Activated CD4-positive, CD25-positive, alpha-beta regulatory T cell treated with anti-CD3 and anti-CD28 coated beads, Interleukin-2, amount 50 U/mL, for 72 hours (primary cell): ENCODE results near the gene OBSL1.
A peak's percentile ranks its signal among the peaks of the same experiment; 100 is the strongest.

Experiments
- DNase-seq: peaks from one replicate; pipeline ENCODE4 v3.0.0; 2021

Gene OBSL1

DNA sequence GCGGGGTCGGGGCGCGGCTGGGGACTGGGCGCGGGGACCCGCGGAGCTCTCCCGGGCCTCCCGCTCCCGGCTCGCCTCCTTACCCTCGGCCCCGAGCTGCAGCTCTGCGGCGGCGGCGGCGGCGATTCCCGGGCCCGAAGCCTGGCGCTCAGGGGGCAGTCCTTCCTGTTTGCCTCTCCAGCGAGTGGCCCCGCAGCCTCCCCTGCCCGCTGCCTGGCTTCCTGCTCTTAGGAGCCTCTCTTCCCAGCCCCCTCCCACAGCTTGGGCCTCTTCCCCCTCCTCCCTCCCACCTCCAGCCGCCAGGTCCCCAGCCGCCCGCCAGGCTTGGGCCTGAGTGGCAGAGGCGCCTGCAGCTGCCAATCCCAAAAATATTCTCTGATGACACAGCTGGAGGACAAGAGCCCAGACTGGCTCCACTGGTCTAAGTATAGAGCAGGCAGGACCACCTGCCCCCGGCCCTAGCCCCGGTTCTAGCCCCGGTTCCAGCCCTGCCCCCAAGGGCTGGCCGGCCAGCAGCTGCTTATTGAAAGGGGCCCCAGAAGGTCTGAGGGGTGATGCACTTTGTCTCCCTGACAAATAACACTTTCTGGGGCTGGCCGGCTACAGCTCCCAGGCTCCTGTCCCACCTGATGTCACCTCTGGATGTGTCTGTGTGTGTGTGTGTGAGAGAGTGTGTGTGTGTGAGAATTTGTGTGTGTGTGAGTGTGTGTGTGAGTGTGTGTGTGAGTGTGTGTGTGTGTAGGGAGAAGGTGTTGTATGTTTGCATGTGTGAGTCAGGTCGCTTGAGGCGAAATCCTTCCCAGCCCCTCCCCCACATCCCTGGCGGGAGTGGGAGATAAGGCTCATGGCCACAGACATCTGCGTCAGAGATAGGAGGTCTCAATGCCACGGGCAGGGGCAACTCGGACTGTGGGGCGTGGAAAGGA lies at the start of gene OBSL1:
OBSL1 (minus strand) TSS at position 229 of the 926 bp plus-strand sequence. CDS start 307 bp downstream, outside the sequence.
- no peak for DNase-seq

DNA sequence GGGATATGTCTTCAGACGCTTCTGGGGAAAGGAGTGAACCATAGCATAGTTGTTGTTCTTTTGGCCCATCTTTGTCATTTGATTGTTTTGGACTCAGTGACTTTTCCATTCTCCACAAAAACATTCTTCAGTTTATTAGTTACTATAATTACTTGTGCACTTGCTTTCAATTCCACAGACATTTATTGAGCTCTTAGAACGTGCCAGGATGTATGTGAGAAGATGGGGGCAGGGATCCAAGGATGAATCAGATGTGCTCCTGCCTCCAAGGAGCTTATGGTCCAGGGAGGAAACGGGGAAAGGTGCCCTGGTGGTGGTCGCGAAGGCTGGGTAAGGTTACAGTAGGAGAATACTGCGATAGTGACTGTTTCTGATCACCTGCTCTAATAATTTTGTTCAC lies 49.2 kb upstream of the OBSL1 start:
- DNase-seq, result no peak

DNA sequence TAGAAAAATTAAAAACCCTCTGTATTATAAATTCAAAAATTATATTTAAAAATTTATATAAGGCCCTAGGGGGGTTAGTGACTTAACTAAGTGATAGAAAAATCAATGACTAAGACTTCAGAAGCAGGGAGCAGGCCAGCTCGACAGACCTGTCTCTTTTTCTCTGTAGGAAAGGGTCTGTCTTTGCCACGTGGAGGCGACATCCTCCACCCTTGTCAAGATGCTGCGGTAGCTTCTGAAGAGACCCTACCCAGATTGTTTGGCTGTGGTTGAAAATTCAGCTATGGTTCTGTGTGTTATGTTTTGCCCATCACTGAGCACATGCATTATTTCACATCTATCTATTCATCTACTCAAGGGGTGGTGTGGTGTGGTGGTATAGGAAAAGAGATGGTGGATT lies 47.9 kb upstream of the OBSL1 start:
- no peak for DNase-seq

DNA sequence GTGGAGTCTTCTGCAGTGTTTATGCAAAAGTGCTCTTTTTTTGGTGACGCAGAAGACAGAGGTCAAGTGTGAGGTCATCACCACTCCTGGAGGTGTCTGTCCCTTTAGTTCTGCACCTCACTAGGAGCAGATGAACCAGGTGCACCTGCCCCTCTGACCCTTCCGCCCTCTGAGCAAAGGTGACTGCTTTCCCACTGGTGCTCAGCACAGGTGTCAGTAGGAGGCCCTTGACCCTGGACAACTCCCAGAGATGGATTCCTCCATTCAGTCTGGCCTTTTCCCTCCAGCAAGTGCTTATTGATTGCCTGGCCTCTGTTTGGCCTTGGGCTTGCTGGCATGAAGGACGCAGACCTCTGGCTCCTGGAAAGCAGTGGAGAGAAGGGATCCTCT lies 47.4 kb upstream of the OBSL1 start:
- DNase-seq, result no peak

DNA sequence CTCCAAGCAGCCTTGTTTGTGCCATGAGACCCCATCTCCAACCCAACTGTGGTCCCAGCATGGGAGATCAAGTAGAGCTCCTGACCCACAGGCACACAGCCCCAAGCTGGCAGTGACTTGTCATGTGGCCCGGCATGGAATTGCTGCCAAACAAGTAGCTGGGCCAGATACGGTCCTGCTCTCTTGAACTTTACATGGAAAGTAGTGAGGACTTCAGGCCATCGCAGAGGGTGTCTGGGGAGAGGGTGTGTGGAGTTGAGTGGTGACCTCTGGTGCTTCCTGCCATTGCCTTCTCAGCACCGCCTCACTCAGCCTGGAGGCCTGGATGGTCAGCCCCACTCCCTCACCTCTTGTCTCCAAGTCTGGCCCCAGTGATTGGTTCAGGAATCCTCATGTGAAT lies 45.2 kb upstream of the OBSL1 start:
- no peak for DNase-seq

DNA sequence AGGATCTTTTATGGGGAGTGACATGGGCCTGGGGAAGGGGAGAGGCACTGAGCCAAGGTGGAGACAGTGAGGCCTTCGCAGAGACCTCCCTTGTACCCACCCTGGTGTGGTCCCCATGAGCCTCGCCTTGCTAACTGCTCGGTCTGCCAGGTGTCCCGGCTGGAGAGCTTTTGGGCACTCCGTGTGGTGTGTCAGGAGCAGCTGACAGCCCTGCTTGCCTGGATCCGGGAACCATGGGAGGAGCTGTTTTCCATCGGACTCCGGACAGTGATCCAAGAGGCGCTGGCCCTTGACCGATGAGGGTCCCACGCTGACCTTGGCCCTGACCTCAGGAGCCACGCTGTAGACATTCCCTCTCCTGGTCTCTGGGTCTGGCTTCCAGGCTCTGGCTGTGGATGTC lies 44.6 kb upstream of the OBSL1 start:
- no peak for DNase-seq

DNA sequence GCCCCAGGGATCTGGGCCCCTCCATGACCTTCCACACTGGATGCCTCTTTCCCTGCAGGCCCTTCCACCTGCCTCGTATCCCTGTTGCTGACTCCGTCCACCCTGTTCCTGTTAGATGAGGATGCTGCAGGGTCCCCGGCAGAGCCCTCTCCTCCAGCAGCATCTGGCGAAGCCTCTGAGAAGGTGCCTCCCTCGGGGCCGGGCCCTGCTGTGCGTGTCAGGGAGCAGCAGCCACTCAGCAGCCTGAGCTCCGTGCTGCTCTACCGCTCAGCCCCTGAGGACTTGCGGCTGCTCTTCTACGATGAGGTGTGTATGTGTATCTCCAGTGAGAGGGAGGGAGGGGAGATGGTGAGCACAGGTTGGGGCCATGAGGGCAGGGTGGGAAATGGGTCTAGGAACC lies 43.7 kb upstream of the OBSL1 start:
- no peak for DNase-seq

DNA sequence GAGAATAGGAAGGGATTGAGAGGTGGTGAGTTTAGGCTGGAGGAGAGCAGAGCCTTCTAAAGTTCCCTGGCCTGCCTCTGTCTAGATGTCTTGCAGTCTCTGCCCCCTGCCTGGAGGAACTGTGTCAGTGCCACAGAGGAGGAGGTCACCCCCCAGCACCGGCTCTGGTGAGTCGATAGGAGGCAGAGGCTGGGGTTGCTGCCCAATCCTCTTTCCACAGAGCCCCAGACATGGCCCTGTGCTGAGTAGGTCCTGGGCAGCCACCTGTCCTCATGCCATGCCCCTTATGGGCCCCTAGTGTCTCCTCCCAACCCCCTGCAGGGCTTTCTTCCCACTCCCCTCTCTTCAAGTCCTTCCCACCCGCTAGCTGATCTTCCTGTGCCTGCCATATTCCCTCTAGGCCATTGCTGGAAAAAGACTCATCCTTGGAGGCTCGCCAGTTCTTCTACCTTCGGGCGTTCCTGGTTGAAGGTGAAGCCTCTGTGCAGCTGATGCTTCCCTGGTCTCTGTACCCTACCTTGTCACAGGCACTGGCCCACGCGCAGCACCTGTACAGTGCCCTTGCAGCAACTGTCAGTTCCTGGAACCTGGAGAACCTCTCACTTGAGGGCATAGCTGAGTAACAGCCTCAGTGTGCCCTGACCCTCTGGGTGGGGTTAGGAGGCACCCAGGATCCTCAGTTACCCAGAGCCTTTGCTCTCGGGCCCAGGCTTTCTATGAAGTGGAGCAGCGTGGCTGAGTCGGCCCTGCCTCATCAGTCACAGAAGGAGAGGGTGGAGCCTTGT lies 42.9 kb upstream of the OBSL1 start:
- no peak for DNase-seq

DNA sequence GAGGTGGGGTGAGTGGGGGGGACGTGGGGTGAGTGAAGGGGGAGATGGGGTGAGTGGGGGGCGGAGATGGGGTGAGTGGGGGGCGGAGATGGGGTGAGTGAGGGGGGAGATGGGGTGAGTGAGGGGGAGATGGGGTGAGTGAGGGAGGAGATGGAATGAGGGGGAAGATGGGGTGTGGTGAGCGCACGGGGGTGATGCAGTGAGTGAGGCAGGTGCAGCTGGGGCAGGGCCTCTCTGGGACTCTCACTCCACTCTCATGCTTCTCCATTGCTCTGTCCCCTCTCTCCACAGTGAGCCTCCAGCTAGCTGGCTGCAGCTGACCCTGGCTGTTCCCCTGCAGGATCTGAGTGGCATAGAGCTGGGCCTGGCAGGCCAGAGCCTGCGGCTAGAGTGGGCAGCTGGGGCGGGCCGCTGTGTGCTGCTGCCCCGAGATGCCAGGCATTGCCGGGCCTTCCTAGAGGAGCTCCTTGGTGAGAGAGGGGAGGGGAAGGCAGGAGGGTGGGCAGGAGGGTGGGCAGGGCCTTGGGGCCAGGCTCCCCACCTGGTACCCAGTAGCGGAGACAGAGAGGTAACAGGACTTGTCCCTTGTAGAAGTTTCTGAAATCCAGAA lies 42.2 kb upstream of the OBSL1 start:
- DNase-seq, result no peak

DNA sequence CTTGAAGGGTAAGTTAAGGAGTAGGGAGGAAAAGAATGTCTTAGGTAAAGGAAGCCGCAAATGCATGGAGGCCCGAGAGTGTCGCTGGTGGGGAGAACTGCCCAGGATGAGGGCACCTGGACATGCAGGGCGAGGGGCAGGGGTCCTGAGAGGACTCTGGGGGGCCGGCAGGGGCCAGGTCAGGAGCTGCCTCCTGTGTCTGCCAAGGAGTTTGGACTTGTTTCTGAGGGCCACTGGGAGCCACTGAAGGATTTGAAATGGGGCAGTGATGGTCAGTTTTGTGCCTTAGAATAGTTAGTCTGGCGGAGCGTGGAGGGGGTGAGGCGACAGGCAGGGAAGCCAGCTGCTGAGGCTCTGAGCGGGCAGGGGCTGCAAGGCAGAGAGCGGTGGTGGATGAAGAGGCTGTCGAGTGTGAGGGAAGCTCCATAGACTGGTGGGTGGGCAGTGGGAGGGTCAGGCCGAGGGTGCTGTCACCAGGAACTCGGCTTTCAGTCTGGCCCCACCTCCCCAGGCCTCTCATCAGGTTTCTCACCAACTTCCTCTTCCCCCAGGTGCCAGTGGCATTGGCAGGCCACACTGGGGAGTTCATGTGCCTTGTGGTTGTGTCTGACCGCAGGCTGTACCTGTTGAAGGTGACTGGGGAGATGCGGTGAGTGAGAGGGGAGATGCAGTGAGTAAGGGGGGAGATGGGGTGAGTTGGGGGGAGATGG lies 41.4 kb upstream of the OBSL1 start:
- no peak for DNase-seq

DNA sequence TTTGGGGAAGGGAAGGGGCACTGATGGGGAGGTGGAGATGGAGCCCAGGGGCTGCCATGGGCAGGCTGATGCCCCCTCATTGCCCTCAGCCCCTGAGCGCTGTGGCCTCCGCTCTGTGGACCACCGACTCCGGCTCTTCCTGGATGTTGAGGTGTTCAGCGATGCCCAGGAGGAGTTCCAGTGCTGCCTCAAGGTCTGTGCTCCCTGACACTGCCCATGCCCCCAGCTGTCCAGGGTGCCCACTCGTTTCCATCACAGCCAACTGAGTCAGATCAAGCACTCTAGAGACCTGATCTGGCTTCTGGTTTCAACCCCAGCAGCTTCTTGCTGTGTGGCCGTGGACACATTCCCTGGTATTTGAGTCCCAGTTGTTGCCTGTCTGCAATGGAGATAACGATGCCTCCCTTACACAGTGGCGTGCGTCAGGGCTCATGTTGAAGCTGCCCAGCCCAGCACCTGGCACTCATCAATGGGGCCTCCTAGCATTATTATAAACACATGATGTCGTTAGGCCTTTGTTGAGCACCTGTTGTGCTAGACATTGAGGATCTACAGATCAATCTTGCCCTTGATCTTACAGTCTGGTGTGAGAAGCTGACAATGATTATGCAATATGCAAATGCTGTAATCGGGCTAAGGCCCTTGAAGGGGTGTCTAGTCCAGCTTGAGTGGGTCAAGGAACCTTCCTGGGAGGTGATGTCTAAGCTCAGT lies 40.7 kb upstream of the OBSL1 start:
- DNase-seq, result no peak

DNA sequence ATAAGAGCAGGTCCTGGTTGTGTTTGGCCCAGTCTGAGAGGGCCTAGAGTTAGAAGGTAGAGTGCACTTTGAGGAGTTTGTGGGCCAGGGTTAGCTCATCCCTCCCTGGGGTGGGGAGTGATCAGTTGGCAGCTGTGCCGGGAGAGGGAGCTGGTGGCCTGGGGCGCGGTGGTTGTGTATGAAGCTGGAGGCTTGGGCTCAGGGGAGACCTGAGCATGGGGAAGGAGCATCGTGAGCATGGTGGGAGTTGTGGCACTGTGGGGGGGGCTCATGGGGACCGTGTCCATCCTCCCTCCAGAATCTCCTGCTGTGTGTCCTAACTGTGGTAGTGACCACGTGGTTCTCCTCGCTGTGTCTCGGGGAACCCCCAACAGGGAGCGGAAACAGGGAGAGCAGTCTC lies 40.0 kb upstream of the OBSL1 start:
- no peak for DNase-seq

DNA sequence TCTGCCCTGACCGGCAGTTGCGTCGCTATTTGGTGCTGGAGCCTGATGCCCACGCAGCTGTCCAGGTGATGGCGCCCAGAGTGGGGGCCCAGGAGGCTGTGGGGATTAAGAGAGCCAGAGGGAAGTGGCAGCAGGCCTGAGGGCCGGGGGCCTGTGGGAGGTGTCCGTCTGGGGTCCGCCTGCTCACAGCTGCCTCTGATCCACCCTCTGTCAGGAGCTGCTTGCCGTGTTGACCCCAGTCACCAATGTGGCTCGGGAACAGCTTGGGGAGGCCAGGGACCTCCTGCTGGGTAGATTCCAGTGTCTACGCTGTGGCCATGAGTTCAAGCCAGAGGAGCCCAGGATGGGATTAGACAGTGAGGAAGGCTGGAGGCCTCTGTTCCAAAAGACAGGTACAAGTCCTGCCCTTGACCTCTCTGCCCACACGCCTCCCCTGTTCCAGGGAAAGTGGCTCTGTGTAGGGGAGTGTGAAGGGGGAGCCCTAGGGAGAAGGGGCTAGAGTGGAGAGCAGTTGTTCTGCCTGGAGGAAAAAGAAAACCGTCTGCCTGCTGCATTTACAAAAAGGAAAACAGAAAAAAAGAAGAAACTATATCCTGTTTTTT lies 37.9 kb upstream of the OBSL1 start:
- DNase-seq, result no peak

DNA sequence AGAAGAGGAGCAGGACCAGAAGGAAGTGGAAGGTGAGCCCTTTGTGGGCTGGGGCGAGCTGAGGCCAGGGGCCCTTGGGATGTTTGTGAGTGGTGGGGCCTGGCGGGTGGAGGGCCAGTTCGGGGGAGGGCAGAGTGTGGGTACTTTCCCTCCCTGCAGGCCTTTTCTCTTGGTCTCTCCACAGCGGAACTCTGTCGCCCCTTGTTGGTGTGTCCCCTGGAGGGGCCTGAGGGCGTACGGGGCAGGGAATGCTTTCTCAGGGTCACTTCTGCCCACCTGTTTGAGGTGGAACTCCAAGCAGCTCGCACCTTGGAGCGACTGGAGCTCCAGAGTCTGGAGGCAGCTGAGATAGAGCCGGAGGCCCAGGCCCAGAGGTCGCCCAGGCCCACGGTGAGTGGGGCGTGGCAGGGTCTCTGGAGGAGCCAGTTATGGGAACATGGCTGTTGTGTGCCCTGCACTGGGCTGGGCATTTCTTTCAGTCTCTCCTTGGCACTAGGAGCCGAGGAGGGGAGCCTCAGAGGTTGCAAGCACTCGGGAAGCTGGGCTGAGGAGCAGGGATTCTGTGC lies 37.1 kb upstream of the OBSL1 start:
- DNase-seq, result no peak

DNA sequence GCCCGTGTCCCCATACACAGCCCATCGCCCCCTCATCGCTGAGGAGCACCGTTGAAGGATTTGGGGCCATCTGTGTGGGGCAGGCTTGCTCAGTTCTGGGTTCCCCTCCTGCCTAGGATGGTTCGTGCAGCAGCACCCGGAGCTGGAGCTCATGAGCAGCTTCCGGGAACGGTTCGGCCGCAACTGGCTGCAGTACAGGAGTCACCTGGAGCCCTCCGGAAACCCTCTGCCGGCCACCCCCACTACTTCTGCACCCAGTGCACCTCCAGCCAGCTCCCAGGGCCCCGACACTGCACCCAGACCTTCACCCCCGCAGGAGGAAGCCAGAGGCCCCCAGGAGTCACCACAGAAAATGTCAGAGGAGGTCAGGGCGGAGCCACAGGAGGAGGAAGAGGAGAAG lies 36.6 kb upstream of the OBSL1 start:
- no peak for DNase-seq

DNA sequence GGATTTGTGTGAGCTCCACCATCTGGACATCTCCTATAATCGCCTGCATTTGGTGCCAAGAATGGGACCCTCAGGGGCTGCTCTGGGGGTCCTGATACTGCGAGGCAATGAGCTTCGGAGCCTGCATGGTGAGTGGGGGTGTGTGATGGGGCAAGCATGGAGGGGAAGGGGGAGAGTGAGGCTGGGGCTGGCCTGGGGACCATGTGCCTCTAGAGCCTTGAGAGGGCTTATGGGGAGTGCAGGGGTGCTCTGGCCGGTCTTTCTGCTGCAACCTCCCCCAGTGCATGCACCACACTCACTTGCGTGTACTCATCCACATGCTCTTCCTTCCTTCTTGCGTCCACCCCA lies 34.2 kb upstream of the OBSL1 start:
- DNase-seq, result no peak

DNA sequence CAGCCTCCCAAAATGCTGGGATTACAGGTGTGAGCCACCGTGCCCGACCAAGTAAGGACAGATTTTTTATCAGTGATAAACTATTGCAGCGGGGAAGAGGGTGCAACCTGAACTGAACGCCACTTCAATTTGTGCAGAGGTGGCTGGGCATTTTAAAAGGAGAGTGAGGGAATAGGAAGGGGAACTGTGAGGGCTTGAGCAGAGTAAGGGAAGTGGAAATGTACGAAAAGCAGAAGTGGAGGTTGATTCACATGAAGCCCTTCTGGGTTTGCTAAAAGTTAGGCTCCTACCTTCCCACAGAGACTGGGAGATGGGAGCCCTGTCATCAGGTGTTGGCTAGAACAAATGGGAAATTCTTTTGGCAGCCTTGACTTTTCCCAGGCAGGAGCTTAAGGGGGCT lies 32.4 kb upstream of the OBSL1 start:
- no peak for DNase-seq

DNA sequence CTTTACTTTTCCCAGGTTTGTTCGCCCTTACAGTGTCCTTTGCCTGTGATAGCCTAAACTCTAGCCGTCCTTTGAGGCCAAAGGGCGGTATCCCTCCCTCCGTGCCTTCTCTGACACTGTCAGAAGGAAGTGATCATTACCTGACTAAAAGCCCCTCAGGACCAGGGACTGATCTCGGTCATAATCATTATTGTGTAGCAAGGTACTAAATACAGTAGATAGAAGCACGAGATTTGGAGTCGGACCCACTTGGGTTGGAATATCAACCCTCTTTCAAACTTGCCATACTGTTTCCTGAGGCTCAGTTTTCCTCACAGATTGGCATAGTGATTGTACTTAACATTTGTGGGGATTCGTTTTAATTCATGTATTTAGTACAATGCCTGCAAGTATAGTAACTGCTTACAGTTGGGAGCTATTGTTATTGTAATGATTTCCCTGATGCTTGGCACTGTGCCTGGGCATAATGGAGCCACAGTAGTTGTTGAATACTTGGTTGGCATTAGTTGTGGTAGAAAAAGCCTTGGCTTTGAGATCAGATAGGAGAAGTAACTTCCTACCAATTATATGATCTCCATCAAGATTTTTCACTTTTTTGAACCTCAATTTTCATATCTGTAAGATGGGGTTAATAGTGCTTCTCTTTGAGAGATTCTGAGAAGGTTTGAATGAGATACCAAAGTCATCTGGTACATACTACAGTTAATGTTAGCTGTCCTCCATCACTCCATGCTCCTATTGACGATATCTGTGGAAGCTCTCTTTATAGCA lies 27.2 kb upstream of the OBSL1 start:
- no peak for DNase-seq

DNA sequence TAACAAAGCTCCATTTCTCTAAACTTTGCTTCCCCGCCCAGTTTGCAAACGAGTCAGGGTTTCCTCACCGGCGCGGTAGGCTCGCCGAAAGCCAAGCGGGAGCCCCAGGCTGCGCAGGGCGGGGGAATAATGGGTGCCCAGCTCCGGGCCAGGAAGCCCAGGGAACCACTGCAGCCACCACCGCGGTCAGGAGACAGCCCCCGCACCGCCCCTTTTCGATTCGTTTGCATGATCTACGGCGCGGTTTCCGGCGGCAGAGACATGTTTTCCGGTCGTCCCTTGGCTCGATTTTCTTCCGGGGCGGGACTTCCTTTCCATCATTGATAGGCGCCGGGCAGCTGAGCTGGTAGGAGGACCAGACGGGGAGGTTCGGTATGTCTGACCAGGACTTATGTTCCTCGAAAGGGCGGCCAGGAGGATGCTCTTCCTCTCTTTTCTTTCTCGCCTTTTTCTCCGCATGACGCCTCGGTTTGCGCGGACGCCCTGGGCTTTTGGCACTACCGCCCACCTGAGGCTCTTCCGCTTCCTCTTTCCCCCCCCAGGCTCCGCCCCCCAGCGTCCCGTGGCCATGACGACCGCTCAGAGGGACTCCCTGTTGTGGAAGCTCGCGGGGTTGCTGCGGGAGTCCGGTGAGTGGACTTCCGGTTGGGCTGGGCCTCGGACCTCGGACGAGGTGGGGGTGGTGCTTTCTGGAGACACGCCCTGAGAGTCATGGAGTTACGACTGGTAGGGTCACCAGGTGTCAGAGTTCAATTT lies 26.4 kb upstream of the OBSL1 start, which contains the start of gene STK11IP:
STK11IP (plus strand) TSS at position 306 of the 756 bp plus-strand sequence; CDS start at position 569, 263 bp downstream.
- peak; percentile 91 for DNase-seq

DNA sequence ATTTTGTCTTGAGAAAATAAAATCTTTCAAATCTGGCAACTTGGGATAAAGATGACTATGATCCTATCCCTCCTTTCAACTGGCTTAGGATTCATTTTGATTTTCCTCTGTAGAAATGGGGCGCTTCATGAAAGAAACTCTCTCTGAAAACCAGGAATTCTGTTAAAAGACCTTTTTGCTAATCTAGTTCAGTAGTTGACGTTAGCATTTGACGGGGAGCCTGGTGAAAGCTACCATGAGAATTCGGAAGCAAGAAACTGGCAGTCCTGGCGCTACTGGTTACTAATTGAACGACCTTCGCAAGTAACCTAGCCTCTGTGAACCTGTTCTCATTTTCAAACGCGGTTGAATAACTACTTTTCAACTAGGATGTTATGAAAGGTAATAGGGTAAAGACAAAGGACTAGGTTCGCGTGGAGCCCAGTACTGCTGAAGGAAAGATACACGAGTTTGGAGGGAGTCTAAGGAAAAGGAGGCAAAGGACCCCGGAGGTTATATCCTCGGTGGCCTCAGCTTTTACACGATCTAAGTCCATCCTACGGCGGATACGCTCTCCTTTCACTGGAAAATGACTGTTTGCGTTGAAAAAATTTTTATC lies 25.7 kb upstream of the OBSL1 start:
- DNase-seq, result no peak
